ENCODE data around the gene HOXA11.

Gene HOXA11

DNA sequence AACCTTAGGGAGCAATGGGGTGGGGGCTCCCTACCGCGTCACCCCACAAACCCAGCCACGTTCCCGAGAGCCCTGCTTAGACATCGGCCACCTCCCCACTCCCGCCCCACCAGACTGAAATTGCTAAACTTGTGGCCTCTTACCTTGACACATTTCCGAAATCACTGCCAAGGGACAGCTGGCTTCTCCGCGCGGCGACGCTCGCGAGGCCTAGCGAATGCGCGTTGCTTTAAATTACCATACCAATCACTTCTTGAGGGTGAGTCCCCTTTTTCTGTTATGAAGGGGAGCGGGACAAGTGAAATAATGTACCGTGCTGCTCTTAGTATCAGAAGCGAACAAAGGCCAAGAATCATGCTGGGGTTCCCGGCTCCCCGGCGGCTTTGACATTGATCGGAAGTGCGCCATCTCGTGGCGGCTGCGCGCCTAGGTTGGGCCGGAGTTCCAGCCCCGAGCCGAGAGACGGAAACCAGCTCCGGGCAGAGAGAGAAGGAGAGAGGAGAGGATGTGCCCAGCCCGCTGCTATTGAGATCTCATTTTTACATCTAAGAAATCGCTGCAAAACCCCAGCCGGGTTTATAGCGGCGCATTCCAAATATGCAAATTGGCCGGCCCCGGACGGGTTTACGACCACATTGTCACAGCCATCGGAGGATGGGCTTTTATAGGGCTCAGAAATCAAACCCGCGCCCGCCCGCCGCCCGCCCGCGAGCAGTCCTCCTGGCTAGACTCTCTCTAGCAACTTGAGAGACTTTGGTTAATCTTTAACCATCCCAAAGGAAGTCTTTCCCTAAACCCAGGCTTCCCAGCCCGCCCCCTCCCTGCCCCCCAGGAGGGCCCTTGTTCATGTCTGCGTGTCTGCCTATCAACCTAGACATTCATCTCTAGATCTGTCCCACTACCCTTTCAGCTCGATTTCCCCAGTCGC lies 5.3 kb downstream of the HOXA11 start:
- DNase-seq: no peak

DNA sequence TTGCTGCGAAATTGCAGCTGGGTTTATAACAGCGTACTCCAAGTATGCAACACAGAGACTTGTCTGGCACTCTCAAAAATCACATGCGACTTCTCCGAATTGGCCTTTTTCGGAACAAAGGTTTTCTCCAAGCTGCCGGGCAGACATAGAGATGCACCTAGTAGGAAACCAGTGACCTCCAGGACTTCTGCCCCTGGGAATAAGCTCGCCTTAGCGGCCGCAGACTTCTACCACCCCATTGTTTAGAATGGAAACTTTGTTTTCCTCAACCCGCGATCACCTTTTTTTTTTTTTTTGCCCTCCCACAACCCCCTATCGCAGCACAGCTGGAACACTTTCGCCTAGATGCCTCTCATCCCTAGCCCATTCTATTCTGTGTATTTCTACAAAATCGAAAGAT lies 6.0 kb downstream of the HOXA11 start:
- DNase-seq: no peak

DNA sequence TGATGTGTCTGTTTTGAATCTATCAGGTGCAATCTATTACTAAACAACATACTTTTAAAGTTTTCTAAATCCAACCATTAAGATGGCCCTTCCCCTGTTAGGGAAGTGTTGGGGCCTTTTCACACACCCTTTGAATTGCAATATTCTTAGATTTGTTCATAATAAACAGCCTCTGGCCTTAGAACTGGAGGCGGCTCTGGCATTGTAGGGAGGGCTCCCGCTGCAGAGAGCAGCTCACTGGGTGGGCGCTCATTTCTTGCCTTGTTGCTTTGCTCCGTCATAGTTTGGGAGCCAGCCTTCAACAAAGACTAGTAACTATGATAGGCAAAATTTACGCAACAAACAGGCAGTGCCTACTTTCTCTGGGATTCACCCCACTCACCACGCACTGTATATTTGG lies 6.7 kb downstream of the HOXA11 start:
- no peak for DNase-seq

DNA sequence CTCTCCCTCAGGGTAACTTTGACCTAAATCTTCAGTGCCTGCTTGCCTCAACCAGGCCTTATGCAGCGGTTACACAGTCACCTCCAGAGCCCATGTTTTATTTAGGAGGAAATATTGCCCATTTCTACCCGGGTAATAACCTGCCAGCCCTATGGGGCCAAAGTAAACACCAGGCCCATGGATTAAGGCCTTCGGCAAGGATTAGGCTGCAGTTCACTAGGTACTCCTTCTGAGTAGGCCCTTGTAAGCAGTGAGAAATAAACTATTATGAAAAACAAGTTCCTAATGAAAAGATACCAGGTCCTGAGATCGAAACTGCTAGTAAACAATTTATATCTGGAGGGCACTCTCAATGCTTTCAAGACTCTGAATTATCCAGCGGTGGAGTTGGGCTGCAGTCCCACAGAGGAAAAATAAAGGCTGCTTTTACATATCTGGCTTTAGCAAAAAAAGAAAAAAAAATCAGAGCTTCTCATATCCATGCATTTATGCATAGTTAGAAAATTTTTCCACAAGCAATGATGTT lies 7.2 kb downstream of the HOXA11 start:
- no peak for DNase-seq

DNA sequence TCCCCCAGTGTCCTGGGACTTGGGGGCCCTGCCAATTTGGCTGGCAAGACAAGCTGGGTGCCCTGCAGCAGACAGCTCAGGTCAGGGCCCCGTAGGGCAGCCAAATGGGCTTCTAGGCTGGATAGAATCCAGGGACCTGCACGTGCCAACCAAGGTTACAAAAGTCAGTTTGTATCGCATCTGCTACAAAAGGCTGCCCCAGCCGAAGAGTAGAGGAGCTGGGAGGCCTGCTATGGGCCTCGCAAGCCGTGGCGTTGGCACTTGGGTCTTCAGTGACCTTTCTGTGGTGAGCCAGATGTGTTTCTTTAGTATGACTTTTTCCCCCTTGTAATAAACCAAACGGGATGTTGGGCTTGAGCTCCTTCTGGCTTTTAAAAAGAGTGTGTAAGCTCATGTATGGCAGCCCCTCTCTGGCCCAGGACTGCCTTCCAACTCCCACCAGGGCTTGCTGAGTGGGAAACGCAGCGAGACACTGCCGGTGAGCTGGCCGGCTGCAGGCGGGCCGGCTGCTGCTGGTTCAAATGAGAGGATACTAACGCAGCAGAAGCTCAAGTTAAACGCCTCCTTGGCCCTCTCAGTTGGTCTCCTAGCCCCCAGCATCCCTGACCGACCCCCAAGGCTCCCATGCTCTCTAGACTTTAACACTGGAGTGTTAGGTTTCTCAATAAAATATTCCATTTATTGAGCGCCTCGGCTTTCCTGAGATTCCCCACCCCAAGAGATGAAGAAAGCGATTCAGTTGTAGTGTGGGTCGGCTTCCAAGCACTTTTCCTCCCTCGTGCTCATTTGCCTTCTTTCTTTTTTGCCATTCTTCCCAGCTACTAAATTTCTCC lies 7.9 kb downstream of the HOXA11 start:
- no peak for DNase-seq

DNA sequence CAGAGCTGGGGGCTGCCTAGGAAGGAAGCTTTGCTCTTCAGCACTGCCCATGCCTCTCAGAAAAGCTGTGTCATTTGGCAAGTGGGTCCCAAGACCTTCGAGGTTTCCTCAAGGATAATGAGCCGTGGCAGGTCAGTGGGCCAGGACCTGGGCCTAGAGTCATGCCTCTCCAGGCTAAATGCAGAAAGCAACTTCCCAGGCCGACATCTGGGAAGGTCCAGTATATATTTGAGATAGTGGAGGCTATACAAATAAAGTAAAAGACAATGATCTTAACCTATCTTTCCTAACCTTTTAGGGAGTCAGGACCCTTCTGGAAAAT lies 8.5 kb downstream of the HOXA11 start:
- no peak for DNase-seq

DNA sequence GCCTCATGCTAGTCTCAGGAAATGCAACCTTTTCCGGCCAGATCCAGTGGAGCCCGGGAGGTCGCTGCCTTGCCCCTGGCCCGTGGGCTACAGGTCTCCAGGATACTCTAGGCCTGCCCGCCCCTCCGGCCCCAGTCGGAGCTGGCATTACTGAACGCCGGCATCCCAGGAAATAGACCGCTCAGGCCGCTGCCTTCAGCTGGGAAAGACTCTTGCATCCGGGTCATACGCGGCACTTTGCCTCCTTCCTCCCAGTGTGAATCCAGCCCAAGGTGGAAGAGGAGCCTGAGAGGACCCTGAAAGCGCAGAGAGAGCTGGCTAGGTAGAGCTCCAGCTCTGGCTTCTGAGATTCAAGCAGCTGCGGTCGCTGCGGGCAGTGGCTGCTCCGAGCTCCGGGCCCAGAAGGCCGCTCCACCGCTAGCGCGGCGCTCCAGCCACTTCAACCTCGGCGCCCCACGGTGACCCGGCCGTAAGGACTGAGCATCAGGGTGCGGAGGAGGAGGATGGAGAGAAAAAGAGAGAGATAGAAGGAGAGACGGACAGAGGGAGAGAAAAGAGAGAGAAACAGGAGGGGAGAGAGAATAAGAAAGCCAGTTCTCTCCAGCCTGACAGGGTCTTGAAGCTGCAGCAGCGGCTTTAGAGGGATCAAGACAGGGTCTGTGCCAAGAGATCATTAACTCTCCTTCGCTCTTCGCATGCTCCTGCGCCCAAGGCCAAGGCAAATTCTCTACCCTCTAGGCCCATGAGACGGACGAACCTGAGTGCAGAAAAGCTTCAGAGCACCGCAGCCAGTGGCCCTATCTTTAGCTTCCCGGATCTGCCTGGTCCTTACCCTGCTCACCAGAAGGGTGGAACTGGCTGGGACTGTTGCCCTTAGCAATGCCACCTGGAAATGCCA lies 9.2 kb downstream of the HOXA11 start:
- DNase-seq: no peak

DNA sequence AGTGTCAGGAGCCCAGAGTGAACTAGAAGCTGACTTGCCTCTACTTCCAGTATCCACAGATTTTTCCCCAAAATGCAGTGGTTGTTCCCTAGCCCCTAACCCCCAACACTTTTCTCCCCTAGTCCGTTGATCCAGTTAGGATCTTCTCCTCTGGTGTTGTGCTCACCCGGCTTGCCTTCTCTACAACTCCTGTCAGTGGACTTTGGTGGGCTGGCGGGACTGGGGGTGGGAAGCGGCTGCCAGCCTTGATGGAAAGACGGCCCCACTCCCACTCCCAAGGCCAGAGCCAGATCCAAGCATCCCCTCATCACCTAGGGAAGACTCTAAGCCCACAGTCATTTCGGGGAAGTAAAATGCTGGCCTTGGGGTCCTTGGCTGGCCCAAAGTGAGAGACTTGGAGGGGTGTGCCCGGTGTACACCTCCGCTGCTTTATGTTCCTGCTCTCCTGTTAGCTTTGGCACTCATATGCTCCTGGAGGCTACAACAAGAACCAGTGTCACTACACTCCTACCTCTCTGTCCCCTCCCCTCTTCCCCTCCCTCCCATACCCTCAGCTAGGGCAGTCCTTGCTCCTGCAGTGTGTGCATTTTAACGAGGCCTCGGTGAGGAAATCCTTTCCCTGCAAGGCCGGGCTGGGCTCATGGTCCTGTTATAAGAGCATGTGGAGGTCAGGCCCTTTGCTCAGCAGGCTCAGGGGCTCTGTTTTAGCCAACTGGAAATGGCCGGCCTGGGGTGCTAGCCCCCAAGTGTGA lies 10.0 kb downstream of the HOXA11 start:
- DNase-seq: peak; percentile 70

DNA sequence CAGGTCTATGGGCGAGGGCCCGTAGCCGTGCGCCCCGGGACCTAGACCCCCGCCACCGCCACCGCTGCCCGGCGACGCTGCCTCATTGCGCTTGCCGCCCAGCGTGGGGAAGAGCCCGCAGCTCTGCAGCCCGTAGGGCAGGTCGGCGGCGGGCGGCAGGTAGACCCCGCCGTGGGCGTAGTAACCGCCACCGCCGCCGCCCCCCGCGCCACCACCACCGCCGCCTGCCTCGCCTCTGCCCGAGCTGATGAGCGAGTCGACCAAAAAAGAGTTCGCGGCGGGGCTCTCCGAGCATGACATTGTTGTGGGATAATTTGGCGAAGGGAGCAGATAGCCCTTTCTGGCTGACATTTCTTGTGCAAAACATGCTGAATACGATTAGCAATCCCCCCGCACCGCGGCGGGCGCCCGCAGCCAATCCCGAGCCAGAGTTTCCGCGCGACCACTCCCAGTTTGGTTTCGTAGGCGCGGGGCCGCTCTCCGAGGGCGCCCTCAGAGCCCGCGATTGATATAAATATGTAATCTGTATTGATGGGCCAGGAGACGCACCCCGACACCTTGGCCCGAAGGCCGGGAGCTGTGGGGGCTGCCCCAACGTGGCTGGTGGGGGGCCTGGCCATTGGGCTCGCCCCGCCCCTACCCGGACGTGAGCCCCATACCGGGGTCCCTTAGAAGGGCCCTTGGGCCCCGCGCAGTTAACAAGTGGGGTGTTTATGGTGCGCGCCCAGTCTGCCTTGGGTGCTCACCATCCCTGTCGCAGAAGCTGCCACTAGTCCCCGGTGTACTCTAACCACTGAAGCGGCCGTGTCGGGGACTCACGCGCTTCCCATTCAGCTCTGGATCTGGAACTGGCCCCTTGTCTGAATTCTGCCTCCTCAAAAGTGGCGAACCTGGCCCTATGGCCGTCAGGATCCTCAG lies 10.8 kb downstream of the HOXA11 start, which contains the start of gene HOXA10:
Gene HOXA10, minus strand, starts transcription at position 365 of the 918 bp plus-strand sequence. Its CDS starts 14 bp downstream, at position 351.
- DNase-seq: no peak

DNA sequence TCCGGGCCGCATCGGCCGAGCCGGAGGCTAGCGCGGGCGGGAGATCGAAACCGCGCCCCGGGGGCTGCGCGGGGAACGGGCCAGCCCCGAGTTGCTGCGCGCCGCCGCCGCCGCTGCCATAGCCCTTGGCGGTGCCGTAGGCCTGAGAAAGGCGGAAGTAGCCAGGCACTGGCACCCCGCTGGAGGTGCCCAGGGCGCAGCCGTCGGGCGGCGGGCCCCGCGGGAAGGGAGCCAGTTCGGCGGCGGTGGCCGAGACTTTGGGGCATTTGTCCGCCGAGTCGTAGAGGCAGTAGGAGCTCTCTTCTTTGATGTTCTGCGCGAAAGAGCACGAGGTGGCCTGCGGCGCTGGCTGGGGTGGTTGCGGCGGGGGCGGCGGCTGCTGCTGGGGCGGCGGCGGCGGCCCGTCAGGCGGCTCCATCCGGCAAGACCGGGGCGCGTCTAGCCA lies 11.5 kb downstream of the HOXA11 start:
- DNase-seq: no peak

DNA sequence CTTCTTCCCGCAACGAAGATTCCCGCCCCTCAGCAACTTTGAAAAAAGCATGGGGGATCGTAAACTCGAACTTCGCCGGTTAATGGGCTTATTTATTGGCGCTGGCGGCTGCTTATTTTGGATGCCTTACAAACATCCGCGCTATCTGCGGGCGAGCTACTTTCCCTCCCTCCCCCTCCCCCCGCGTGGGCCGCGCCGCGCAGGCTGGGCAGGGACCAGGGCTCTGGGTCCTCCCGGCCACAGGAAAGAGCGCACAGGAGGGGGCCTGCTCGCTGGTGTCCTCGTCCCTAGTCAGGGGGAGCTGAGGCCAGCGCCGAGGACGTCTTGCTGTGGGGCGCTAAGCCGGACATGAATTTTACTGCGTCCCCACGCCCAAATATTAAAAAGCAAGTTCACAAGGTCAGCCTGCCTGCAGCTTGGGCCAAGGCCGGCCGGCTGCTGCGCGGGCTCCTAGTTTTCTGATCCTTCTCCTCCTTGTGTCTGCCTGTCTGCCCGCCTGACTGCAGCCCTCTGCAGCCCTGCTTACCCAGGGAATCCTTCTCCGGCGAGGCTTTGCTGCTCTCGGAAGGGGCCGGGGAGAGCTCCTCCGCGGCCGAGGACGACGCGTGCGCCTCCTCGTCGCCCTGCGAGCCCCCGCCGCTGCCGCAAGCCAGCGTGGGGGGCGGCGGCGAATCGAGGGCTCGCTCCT lies 12.1 kb downstream of the HOXA11 start:
- DNase-seq: no peak

DNA sequence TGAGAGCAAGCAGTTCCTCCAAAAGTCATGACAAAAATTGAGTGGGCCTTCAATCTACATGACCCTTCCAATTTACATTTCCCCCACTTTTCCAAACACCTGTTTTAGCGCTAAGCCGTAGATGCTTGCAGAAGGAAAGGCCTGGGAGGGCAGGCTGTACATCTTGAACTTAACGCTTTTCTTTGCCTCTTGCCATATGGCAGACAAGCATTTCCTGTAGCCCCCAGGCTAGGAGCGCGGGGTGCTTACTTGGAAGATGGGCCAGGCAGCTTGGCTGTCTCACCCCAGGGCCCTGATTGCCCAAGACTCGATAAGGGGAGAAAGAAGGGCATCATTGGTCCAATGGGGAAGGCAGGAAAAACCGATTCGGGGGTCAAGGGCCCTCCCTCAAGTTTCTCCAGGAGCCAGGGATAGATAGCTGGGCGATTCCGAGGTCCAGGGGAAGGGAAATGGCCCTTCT lies 12.7 kb downstream of the HOXA11 start:
- DNase-seq: no peak

DNA sequence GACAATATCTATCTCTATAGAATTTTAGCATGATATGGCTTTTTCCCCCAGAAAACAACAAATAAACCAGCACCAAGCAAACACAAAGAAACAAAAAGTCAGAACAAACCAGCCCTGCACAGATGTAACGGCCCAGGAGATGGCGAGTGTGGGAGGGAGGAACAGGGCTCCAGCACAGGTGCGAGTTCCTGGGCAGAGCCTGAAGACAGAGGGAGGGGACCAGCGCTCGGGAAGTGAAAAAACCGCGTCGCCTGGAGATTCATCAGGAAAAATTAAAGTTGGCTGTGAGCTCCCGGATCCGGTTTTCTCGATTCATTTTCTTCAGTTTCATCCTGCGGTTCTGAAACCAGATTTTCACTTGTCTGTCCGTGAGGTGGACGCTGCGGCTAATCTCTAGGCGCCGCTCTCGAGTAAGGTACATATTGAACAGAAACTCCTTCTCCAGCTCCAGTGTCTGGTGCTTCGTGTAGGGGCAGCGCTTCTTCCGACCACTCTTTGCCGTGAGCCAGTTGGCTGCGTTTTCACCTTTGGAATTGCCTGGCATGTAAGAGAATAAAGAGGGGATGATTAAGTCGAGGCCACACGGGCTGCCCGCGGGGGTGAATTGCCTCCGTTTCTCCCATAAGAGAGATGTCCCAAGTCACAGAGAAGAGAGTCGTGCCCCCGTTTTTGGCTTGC lies 13.3 kb downstream of the HOXA11 start:
- DNase-seq: no peak

DNA sequence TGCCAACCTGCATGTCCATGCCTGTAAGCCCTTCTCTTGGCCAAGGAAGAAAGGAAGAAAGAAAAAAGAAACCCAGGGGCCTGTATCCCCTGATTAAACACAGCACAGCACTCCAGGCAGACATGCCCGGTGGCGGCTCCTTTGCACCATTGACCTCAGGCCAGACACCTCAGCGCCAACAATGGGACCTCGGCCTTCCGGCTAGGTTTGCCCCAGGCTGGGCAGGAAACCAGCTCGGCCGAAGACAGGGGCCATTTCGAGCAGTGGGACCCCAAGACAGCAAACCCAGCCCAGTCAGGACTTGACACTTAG lies 13.8 kb downstream of the HOXA11 start:
- no peak for DNase-seq

DNA sequence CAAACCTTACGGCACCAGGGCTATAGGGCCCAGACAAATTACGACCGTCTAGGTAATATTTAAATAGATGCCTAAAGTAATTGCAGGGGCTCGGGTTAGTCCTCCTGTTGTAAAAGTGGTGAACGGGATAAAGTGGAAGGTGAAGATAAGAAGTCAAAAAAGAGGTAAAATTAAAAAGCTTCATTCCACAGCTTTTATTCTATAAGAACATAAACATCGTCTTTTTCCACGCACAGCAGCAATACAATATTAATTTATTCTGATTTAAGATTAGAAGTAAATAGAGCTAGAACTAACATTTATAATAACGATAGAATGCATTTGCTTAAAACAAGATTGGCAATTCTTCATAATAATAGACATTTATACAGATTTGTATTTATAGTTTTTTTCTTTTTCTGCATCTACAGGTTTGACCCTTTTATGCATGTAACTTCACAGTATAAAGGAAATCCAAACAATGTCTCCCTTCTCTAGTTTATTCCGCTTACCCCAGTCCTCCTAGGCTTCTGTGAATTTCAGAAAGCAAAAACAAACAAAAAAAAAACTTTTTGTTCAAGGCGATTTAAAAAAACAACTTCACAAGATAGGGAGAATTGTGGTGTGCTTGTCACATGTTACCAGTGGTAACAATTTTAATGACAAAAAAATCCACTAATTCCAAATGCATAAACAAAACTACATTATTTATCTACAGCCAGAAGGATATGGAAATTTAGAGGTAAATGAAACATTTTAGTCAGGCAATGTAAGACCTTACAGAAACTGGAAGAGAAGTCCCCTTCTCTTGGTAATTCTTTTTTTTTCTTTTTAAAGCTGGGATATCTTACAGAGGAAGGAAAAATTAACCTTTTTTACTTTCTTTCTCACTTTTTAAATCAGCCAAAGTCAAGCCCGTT lies 14.4 kb downstream of the HOXA11 start:
- DNase-seq: no peak

DNA sequence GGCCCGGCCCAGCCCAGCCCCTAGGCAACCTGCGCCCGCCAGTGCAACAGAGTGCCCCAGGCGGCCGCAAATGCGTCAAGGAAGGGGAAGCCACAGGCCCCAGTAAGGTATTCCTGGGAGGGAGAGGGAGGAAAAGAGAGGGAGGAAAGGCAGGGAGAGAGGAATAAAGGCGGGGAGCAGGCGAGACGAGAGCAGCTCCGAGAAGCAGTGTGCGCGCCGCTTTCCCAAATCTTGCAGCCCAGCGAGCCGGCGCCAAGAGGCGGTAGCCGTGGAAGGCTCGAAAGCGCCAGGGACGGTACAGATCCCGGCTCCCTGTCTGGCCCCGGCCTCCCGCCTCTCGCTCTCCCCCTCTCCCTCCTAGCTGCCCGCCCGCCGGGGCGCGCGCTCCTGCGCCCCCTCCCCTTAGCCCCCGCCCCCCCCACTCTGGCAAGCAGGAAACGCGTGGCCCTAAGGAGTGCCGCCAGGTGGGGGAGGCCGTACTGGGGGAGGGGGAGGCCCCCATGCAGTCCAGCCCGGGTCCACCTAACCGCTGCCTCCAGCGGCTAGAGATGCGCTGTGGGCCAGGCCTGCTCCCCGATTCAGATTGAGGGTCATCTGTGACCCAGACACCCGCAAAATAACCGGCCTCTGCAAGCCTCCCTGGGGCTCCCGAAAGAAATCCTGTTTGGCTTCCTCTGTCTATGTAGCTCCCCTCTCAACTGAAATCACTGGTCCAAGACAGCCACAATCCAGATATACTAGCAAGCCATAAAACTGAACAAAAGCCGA lies 15.2 kb downstream of the HOXA11 start:
- DNase-seq: no peak

DNA sequence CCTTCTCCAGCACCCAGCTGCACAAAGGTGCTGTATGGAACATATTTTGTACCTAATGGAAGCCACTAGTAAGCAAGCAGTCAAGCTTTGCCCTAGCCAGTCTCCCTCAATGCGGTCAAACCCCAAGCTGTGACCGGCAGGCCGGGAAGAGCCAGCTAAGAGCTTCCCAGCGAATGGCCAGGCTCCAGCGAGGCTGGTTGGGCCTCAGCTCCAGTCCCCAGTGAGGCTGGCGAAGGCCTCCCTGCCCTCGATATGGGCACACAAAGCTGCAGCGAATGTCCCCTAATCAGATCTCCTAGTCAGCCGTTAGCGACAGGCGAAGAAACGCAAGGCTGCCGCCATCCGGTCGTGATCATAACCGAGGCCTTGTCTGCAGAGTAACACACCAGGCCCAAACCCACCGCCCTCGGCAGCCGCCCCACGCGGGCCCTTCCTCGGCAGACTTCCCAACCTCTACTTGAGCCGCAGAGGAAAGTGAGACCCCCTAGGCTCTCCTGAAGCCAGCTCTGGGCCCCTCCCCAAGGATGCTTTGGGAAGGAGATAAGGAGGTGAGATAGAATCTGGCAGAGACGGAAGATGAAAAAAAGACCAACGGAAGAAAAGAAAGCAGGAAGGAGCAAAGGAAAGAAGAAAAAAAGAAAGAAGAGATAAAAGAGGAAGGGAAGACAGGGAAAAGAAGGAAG lies 16.6 kb downstream of the HOXA11 start:
- DNase-seq: no peak

Data from NCI-H187 treated with DMSO at 0.1 percent for 48 hours (cell line).